ENCODE measurements around the gene NEK2.
A peak's percentile ranks its signal among the peaks of the same experiment; 100 is the strongest.
"Not testable (repeated sequence)": the region's sequence is repeated elsewhere in the genome, so short reads cannot be mapped to it uniquely, and the experiment has no call there.

The NEK2 gene

GRCh38 chr1:211675230-211676105 lies at the start of gene NEK2:
TSS of gene NEK2 (minus strand) at chr1:211675621. CDS start at chr1:211675479, 142 bp downstream.
- DNase-seq: peak; percentile 96

GRCh38 chr1:211724687-211725196 lies 49.3 kb upstream of the NEK2 start:
- DNase-seq: no peak

- no peak for DNase-seq
Measured at GRCh38 chr1:211723273-211723672, 47.9 kb upstream of the NEK2 start.

GRCh38 chr1:211722277-211723175 lies 47.1 kb upstream of the NEK2 start:
- DNase-seq: no peak

GRCh38 chr1:211716555-211716954 lies 41.1 kb upstream of the NEK2 start:
- not testable (repeated sequence) for DNase-seq

GRCh38 chr1:211715971-211716370 lies 40.5 kb upstream of the NEK2 start:
- peak; percentile 62 for DNase-seq

- no peak for DNase-seq
Measured at GRCh38 chr1:211714154-211714553, 38.7 kb upstream of the NEK2 start.

GRCh38 chr1:211713231-211713630 lies 37.8 kb upstream of the NEK2 start:
- DNase-seq: no peak

- no peak for DNase-seq
Measured at GRCh38 chr1:211711315-211711705, 35.9 kb upstream of the NEK2 start.

GRCh38 chr1:211710566-211711314 lies 35.3 kb upstream of the NEK2 start:
- no peak for DNase-seq

- no peak for DNase-seq
Measured at GRCh38 chr1:211708926-211709325, 33.5 kb upstream of the NEK2 start.

GRCh38 chr1:211708006-211708405 lies 32.6 kb upstream of the NEK2 start:
- no peak for DNase-seq

- no peak for DNase-seq
Measured at GRCh38 chr1:211705467-211706091, 30.2 kb upstream of the NEK2 start.

- no peak for DNase-seq
Measured at GRCh38 chr1:211704543-211704942, 29.1 kb upstream of the NEK2 start.

GRCh38 chr1:211703812-211704537 lies 28.6 kb upstream of the NEK2 start:
- peak; percentile 32 for DNase-seq

- no peak for DNase-seq
Measured at GRCh38 chr1:211701733-211702132, 26.3 kb upstream of the NEK2 start.

- DNase-seq: peak; percentile 20
Measured at GRCh38 chr1:211699059-211699458, 23.6 kb upstream of the NEK2 start.

GRCh38 chr1:211698161-211699026 lies 23.0 kb upstream of the NEK2 start:
- DNase-seq: peak; percentile 89

GRCh38 chr1:211697356-211697755 lies 21.9 kb upstream of the NEK2 start:
- DNase-seq: no peak

- DNase-seq: no peak
Measured at GRCh38 chr1:211695135-211695816, 19.9 kb upstream of the NEK2 start.

All from retina (tissue), 1 donor.